COLO668 (cell line): ENCODE measurements around the gene MDGA2.

Experiments
- DNase-seq: peaks from one replicate; lab custom pipeline; 2025; ENCODE audit not compliant: unreplicated experiment; lab: John Stamatoyannopoulos, UW

MDGA2 gene

DNA sequence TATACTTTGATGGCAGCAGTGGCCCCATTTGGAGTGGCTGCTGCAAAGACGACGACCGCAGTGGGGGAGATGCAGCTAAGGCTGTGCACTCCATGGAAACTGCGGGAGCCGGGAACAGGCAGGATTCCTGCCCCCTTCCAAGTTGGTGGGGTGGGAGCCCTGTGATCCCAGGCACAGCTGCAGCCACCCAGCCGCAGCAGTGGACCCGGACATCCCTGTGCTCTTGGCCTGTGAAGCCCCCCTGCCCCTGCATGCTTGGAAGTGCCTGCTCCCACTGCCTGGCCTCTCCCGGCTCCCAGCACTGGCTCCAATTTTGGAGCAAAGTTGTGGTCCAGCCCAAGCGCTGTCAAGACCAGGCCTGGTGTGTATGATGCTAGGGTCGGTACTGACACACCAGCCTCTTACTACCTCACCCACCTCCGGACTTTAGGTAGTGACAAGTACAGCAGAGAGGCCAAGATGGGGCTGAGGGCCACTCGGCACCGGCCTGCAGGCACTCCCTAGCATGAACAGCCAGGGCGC, 521.1 kb downstream of the MDGA2 start:
- no peak for DNase-seq

- DNase-seq = no peak
These were observed 521.7 kb downstream of the MDGA2 start for GRCh38 chr14:47153746-47154145.

- DNase-seq = no peak
These were observed 525.1 kb downstream of the MDGA2 start for GRCh38 chr14:47150267-47150666.

GRCh38 chr14:47149326-47149725, 526.1 kb downstream of the MDGA2 start:
- no peak for DNase-seq

DNA sequence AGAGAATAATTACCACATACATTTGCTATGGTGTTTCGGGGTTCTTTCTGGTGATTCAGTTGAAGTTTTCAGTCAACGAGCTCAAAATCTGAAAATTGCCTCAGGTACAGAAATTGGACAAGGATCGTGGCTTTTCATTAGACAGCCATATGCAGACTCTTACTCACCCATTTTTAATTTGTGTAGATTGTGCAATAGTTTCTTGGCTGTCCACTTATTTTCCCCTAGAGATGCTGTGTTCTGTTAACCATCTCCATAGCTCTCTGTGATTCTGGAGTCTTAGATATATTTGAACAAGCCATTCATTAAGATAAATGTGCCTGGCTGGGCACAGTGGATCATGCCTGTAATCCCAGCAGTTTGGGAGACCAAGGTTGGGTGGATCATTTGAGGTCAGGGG, 526.7 kb downstream of the MDGA2 start:
- no peak for DNase-seq

- no peak for DNase-seq
These were observed 554.8 kb downstream of the MDGA2 start for GRCh38 chr14:47120645-47121044.

GRCh38 chr14:47103771-47104170, 571.6 kb downstream of the MDGA2 start:
- no peak for DNase-seq

- DNase-seq = no peak
These were observed 572.9 kb downstream of the MDGA2 start for GRCh38 chr14:47102472-47102871.

DNA sequence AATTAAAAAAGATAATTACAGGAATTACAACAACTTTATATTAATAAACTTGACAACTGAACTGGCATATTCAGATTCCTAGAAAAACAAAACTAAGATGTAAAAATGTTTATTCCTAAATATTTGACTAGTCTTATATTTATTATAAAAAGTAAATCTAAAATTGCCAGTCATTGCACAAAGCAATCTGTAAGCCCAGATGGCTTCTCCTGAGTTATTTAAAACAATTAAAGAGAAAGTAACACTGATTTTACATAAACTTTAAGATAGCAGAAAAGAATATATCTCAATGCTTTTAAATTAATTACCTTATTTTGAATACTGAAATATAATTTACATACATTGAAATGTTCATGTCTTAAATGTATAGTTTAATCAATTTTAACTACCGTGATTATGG, 589.7 kb downstream of the MDGA2 start:
- DNase-seq = no peak

- no peak for DNase-seq
These were observed 610.1 kb downstream of the MDGA2 start for GRCh38 chr14:47065326-47065725.

DNA sequence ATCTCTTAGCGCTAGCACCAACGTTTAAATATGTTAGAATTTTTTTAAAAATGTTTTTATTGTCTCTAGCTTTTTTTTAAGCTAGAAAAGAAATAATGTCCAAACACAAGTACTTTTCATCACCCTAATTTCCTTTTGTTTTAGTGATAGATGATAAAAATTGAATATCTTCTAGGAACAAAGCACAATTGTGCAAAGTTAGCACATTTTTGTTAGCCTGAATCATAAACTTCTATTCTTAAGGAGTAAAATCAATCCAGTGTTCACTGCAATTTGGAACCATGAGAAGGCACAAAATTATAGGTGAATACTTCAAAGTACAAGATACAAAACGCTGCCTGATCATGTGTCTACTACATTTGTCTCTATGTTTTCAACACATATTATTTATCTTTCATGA, 615.4 kb downstream of the MDGA2 start:
- DNase-seq = no peak

DNA sequence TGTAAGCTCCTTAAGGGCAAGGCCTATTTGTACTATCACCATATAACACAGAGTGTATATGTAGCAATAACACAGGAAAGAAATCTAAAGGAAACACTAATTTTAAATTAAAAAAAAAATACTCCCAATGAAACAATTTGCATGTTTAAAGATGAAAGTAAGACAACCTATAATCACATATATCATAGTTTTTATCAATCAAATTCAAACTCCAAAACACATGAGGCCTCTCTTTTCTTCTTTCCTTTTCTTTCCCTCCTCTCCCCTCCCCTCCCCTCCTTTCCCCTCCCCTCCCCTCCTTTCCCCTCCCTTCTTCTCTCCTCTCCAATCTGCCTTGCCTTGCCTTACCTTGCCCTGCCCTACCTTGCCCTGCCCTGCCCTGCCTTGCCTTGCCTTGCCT, 618.0 kb downstream of the MDGA2 start:
- no peak for DNase-seq

DNA sequence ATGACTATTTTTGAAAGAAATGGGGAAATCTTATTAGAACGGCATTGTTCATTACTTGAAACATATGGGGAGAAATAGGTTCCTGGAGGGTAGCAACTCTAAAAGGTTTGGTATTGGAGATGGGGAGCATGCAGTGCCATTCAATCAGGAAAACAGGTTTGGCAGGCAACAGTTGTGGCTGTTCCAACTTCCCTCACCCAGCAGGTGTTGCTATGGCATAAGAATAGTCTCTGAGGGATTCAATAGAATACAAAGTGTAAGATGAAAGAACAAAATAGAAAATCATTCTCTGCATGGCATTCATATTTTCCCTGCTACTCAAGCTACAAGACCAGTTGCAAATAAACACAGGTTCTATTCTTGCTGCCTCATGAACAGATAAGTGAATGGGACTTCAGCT, 630.6 kb downstream of the MDGA2 start:
- DNase-seq = no peak

GRCh38 chr14:47040550-47040949, 634.9 kb downstream of the MDGA2 start:
- DNase-seq = no peak

- no peak for DNase-seq
These were observed 636.1 kb downstream of the MDGA2 start for GRCh38 chr14:47039336-47039735.

DNA sequence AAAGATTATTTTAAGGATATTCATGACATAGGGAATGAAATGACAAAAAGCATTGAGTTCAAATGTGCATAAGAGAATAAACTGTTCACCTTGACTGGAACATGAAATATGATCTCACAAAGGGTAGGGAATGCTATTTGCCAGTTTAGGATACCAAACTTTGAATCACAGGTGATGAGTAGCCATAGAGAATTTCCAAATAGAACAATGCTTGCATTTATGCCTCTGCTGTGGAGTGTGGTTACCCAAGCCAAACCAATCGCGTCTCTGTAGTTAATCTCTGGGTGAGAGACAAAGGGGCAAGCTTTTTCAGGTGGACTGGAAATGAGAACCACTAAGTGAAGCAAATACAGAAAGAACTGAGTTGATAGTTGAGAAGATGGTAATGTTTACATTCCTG, 652.7 kb downstream of the MDGA2 start:
- DNase-seq = no peak

GRCh38 chr14:47020500-47020899, 654.9 kb downstream of the MDGA2 start:
- no peak for DNase-seq

DNA sequence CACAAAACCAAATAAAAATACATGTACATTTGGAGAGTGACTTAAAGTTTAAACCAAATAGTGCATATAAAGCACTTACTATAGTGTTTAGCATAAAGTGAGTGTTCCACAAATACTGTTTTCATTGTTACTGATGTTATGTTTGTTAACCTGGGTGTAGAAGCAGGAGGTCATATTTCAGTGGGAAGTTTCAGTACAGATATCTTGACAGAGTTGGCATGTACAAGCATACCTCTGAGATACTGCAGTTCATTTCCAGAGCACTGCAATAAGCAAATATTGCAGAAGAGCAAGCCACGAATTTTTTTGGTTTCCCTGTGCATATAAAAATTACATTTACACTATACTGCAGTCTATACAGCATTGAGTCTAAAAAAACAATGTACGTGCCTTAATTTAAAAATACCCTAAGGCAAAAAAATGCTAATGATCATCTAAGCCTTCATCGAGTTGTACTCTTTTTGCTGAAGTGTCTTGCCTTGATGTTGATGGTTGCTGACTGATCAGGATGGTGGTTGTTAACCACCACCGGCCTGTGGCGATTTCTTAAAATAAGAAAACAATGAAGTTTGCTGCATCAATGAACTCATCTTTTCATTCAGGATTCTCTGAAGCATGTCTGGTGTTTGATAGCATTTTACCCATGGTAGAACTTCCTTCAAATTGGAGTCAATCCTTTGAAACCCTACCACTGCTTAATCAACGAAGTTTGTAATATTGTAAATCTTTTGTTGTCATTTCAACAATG, 662.7 kb downstream of the MDGA2 start:
- DNase-seq = no peak

DNA sequence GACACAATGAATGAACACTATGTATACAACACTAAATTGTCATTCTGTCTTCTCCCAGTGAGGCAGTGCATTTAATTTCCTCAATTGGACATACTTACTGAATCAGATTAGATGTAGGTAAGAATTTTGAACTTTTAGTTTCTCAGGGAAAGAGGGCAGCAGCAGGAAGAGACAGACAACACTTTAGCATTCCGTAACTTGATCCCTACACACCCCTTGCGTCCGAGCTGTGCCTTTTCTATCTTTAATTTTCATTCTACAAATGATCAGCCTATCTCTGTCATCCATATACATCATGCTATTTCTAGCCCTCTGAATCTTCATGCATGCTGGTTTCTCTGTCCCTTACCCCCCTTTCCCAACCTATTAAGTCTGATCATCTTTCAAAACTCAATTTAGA, 665.8 kb downstream of the MDGA2 start:
- DNase-seq = no peak

DNA sequence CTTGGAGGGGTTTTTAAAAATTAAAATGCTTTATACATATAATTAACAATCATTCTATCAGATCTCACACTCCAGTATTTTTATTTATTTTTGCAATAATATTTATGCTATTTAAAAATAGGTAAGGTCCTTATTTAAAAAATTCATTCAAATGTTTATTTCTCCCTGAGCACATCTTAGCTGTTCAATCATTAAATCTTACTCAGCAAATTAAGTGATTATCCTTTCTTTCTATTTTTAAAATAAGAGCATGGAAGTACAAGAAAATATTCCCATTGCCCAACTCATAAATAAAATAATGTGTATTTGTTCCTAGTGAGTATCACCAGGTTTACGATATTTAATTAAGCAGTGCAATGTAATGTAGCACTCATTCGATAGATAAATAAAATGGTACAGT, 666.7 kb downstream of the MDGA2 start:
- no peak for DNase-seq

GRCh38 chr14:46999661-47000060, 675.7 kb downstream of the MDGA2 start:
- no peak for DNase-seq

DNA sequence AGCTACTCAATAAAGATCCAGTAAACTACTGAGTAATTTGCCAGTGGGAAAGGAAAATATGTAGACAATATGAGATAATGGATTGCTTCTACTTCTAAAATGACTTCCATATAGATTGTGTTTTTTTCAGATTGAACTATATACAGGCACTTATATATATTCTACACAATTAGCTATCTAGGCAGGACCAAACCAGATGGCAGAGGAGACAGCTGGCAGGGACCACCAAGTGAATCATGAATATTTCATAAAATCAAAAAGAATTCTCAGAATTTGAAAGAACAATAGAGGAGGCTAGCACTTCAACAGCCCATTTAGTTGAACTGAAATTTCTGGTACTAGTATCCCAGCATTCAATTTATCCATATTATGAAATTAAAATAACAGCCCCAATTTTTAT, 685.8 kb downstream of the MDGA2 start:
- DNase-seq = no peak

DNA sequence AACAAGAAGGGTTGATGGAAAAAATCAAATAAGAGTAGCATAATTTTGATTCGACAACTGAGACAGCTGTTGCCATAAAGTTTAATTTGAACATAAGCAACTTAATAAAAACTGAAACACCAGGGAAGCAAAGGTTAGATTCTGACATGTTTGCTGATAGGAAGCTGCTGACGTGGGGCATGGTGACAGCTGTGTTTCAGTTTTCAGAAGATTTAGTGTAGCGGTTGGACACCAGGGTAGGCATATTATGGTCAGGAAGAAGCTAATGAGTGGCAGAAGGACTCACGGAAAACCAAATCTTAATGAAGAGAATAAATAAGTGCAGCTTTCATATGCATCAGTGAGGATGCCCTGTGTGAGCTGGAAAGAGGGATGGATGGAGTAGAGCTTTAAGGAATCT, 687.1 kb downstream of the MDGA2 start:
- DNase-seq = no peak
